Measurements from ENCODE around the gene RABGAP1L.

The RABGAP1L gene

GRCh38 chr1:174657411-174657810 is 498.1 kb downstream of the RABGAP1L start:
- no peak for DNase-seq
- TF ChIP-seq POLR2A (IDR thresholded peaks at IDR 0.05; ENCODE audit: low read length) (no peak), GATA1 (IDR thresholded peaks at IDR 0.05; ENCODE audit: low read depth, low read length) (no peak)

- no peak for DNase-seq
- no peak for TF ChIP-seq POLR2A (IDR thresholded peaks at IDR 0.05; ENCODE audit: low read length)
- no peak for TF ChIP-seq GATA1 (IDR thresholded peaks at IDR 0.05; ENCODE audit: low read depth, low read length)
These were observed 498.6 kb downstream of the RABGAP1L start for GRCh38 chr1:174657893-174658292.

- TF ChIP-seq GATA1 (IDR thresholded peaks at IDR 0.05; ENCODE audit: low read depth, low read length) (no peak), POLR2A (IDR thresholded peaks at IDR 0.05; ENCODE audit: low read length) (no peak)
- no peak for DNase-seq
These were observed 500.5 kb downstream of the RABGAP1L start for GRCh38 chr1:174659823-174660222.

GRCh38 chr1:174660476-174660875 is 501.2 kb downstream of the RABGAP1L start:
- DNase-seq: no peak
- no peak for TF ChIP-seq POLR2A (IDR thresholded peaks at IDR 0.05; ENCODE audit: low read length)
- TF ChIP-seq GATA1 (IDR thresholded peaks at IDR 0.05; ENCODE audit: low read depth, low read length): no peak

- no peak for DNase-seq
- TF ChIP-seq POLR2A (IDR thresholded peaks at IDR 0.05; ENCODE audit: low read length) (no peak), GATA1 (IDR thresholded peaks at IDR 0.05; ENCODE audit: low read depth, low read length) (no peak)
These were observed 504.0 kb downstream of the RABGAP1L start for GRCh38 chr1:174663358-174663757.

GRCh38 chr1:174666248-174666647 is 506.9 kb downstream of the RABGAP1L start:
- DNase-seq: no peak
- no peak for TF ChIP-seq POLR2A (IDR thresholded peaks at IDR 0.05; ENCODE audit: low read length)
- no peak for TF ChIP-seq GATA1 (IDR thresholded peaks at IDR 0.05; ENCODE audit: low read depth, low read length)

GRCh38 chr1:174671826-174672225 is 512.5 kb downstream of the RABGAP1L start:
- TF ChIP-seq POLR2A (IDR thresholded peaks at IDR 0.05; ENCODE audit: low read length) (no peak), GATA1 (IDR thresholded peaks at IDR 0.05; ENCODE audit: low read depth, low read length) (no peak)
- no peak for DNase-seq

GRCh38 chr1:174676856-174677255 is 517.5 kb downstream of the RABGAP1L start:
- no peak for TF ChIP-seq POLR2A (IDR thresholded peaks at IDR 0.05; ENCODE audit: low read length)
- no peak for TF ChIP-seq GATA1 (IDR thresholded peaks at IDR 0.05; ENCODE audit: low read depth, low read length)
- no peak for DNase-seq

GRCh38 chr1:174678657-174679056 is 519.3 kb downstream of the RABGAP1L start:
- DNase-seq: no peak

GRCh38 chr1:174680101-174680500 is 520.8 kb downstream of the RABGAP1L start:
- peak in 1 of 2 experiments; percentile 9 for DNase-seq
- TF ChIP-seq GATA1 (IDR thresholded peaks at IDR 0.05; ENCODE audit: low read depth, low read length) (no peak), POLR2A (IDR thresholded peaks at IDR 0.05; ENCODE audit: low read length) (no peak)

More at GRCh38 chr1:174678657-174679056, 519.3 kb downstream of the RABGAP1L start:
- TF ChIP-seq POLR2A (IDR thresholded peaks at IDR 0.05; ENCODE audit: low read length) (no peak), GATA1 (IDR thresholded peaks at IDR 0.05; ENCODE audit: low read depth, low read length) (no peak)

- no peak for DNase-seq
- no peak for TF ChIP-seq GATA1 (IDR thresholded peaks at IDR 0.05; ENCODE audit: low read depth, low read length)
- no peak for TF ChIP-seq POLR2A (IDR thresholded peaks at IDR 0.05; ENCODE audit: low read length)
These were observed 523.2 kb downstream of the RABGAP1L start for GRCh38 chr1:174682419-174683008.

GRCh38 chr1:174686213-174686612 is 526.9 kb downstream of the RABGAP1L start:
- TF ChIP-seq POLR2A (IDR thresholded peaks at IDR 0.05; ENCODE audit: low read length): no peak
- TF ChIP-seq GATA1 (IDR thresholded peaks at IDR 0.05; ENCODE audit: low read depth, low read length): no peak
- no peak for DNase-seq

- TF ChIP-seq POLR2A (IDR thresholded peaks at IDR 0.05; ENCODE audit: low read length): no peak
- TF ChIP-seq GATA1 (IDR thresholded peaks at IDR 0.05; ENCODE audit: low read depth, low read length): no peak
- no peak for DNase-seq
These were observed 530.2 kb downstream of the RABGAP1L start for GRCh38 chr1:174689524-174689923.

- no peak for DNase-seq
- TF ChIP-seq GATA1 (IDR thresholded peaks at IDR 0.05; ENCODE audit: low read depth, low read length): no peak
- TF ChIP-seq POLR2A (IDR thresholded peaks at IDR 0.05; ENCODE audit: low read length): no peak
These were observed 530.9 kb downstream of the RABGAP1L start for GRCh38 chr1:174690266-174690665.

- TF ChIP-seq GATA1 (IDR thresholded peaks at IDR 0.05; ENCODE audit: low read depth, low read length): no peak
- no peak for TF ChIP-seq POLR2A (IDR thresholded peaks at IDR 0.05; ENCODE audit: low read length)
- DNase-seq: no peak
These were observed 533.0 kb downstream of the RABGAP1L start for GRCh38 chr1:174692313-174692712.

Data from erythroblast (primary cell).